ENCODE data around the gene CDH4. TPM values are rescaled to one million over a fixed set of nuclear protein-coding genes. Genes with fewer than 3 reads are reported as not detected.

Gene CDH4
- total and polyA plus RNA-seq, 11 donors: 0.04 to 0.54 (median 0.08) TPM; not detected in 1

DNA sequence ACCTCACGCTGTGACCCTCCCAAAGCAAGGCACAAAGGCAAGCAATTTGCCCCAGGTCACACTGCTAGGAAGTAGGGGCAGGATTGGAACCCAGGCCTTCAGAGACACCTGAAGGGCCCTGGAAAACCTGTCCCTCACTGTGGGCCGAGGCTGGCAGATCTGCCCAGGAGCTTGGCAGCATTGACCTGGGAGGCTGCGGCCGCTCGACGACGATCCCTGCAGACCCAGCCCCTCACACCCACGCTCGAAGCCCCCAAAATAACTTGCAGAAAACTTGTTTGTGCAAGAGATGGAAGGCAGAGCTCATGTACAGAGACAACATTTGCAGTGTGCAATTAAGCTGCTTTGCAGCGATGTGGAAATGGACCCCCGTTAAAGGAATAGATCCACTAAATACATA is 562.2 kb downstream of the CDH4 start:
- TF ChIP-seq, protein P1, sequence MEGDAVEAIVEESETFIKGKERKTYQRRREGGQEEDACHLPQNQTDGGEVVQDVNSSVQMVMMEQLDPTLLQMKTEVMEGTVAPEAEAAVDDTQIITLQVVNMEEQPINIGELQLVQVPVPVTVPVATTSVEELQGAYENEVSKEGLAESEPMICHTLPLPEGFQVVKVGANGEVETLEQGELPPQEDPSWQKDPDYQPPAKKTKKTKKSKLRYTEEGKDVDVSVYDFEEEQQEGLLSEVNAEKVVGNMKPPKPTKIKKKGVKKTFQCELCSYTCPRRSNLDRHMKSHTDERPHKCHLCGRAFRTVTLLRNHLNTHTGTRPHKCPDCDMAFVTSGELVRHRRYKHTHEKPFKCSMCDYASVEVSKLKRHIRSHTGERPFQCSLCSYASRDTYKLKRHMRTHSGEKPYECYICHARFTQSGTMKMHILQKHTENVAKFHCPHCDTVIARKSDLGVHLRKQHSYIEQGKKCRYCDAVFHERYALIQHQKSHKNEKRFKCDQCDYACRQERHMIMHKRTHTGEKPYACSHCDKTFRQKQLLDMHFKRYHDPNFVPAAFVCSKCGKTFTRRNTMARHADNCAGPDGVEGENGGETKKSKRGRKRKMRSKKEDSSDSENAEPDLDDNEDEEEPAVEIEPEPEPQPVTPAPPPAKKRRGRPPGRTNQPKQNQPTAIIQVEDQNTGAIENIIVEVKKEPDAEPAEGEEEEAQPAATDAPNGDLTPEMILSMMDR (IDR thresholded peaks at IDR 0.05): no peak
- no peak for TF ChIP-seq POLR2A (IDR thresholded peaks at IDR 0.05)
- ATAC-seq (no peak), DNase-seq (peak in 1 of 5 donors; percentile 10)
- Histone ChIP-seq H3K27me3 (peaks cover 0 to 13% (median 0%) of the 10 kb centered on the region in 9 donors), H3K4me3 (no peak overlapping the region), H3K36me3 (no peaks in the 10 kb centered on the region), H3K4me1 (no peaks in the 10 kb centered on the region), H3K27ac (no peak overlapping the region), H3K9me3 (no peaks in the 10 kb centered on the region)
- 86 to 88% (median 87%) methylated on average over 8 to 11 of the region's 11 CpGs for WGBS, 4 donors
- intact Hi-C loops (cut with DNase I): no loop called here

GRCh38 chr20:61814726-61815125 is 562.7 kb downstream of the CDH4 start:
- TF ChIP-seq, protein P1 (IDR thresholded peaks at IDR 0.05): no peak
- no peak for DNase-seq
- ATAC-seq: no peak
- no peak overlapping the region for H3K27ac ChIP-seq
- no peaks in the 10 kb centered on the region for H3K36me3 ChIP-seq
- intact Hi-C loops (cut with DNase I): no loop called here
- H3K27me3 ChIP-seq: peaks cover 0 to 9% (median 0%) of the 10 kb centered on the region in 9 donors
- no peak overlapping the region for H3K4me3 ChIP-seq
- H3K9me3 ChIP-seq: no peaks in the 10 kb centered on the region
- no peaks in the 10 kb centered on the region for H3K4me1 ChIP-seq
- WGBS, 4 donors: 61 to 80% (median 69%) methylated on average over 9 of the region's 9 CpGs

DNA sequence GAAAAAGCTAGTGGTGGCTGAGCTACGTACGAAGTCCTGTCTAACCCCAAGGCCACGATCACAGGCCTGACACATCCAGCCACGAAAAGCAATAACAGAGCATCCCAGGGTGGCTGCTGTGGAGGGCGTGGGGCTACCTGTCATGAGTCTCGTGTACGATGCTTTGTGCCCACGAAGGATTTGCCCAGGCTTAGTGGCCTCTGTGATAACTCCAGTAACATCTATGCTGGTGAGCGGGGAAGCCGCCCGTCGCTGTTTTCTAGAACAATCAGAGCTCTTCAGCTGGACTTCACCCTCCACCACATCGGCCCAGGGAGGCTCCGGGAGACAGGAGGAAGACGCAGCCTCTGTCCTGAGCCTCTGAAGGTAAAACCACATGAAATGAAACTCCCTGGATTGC is 563.1 kb downstream of the CDH4 start:
- 82 to 86% (median 84%) methylated on average over 15 of the region's 15 CpGs for WGBS, 4 donors
- Histone ChIP-seq H3K27me3 (peaks cover 0 to 9% (median 0%) of the 10 kb centered on the region in 9 donors), H3K36me3 (no peaks in the 10 kb centered on the region), H3K9me3 (no peaks in the 10 kb centered on the region), H3K4me1 (no peaks in the 10 kb centered on the region), H3K4me3 (no peak overlapping the region), H3K27ac (no peak overlapping the region)
- TF ChIP-seq POLR2A (IDR thresholded peaks at IDR 0.05): no peak
- TF ChIP-seq, protein P1 (IDR thresholded peaks at IDR 0.05): no peak
- DNase-seq (peak in 1 of 5 donors; percentile 6), ATAC-seq (no peak)
- intact Hi-C loops (cut with DNase I): no loop called here

- Histone ChIP-seq H3K36me3 (no peaks in the 10 kb centered on the region), H3K27ac (no peak overlapping the region), H3K9me3 (no peaks in the 10 kb centered on the region), H3K27me3 (peaks cover 0 to 9% (median 0%) of the 10 kb centered on the region in 9 donors), H3K4me3 (no peak overlapping the region), H3K4me1 (no peaks in the 10 kb centered on the region)
- intact Hi-C loops (cut with DNase I): no loop called here
- 75 to 80% (median 77%) methylated on average over 12 of the region's 12 CpGs for WGBS, 4 donors
- TF ChIP-seq POLR2A (IDR thresholded peaks at IDR 0.05): no peak
- TF ChIP-seq, protein P1 (IDR thresholded peaks at IDR 0.05): no peak
- DNase-seq (peak in 1 of 5 donors; percentile 13), ATAC-seq (no peak)
Measured at GRCh38 chr20:61815678-61816077, 563.6 kb downstream of the CDH4 start.
